MCF 10A (cell line): ENCODE data around the gene MYMX. TPM values are rescaled to one million over a fixed set of nuclear protein-coding genes. Genes with fewer than 3 reads are reported as not detected.
A peak's percentile ranks its signal among the peaks of the same experiment; 100 is the strongest.

Source experiments
- BruUV-seq: library from RNA; stranded (reverse); fragments of 400-500 nt; replicated peaks from 2 replicates; lab custom pipeline; 2021; lab: Mats Ljungman, UMichigan
- CTCF ChIA-PET: fragments of 300-600 bp; sonication (Branson Sonifier 250); formaldehyde crosslinking; extraction: SDS; loops from one replicate; lab custom pipeline; 2021; ENCODE audit warnings: antibody characterized with exemption, inconsistent platforms; lab: Yijun Ruan, JAX
- POLR2A ChIA-PET: fragments of 300-600, 350-650 bp; sonication (Branson Sonifier 250); formaldehyde crosslinking; extraction: SDS; loops from one replicate; lab custom pipeline; 2020; ENCODE audit warnings: antibody characterized with exemption, inconsistent platforms; lab: Yijun Ruan, JAX
- DNase-seq: peaks from one replicate; pipeline ENCODE4 v3.0.0-alpha.2; 2018; ENCODE audit not compliant: unreplicated experiment
- H3K27ac Mint-ChIP-seq: one replicate; pipeline ENCODE4 v1.8.0; 2022; ENCODE audit warnings: mild to moderate bottlenecking, low read depth, mixed read lengths; ENCODE audit not compliant: unreplicated experiment
- H3K27me3 Mint-ChIP-seq: one replicate; pipeline ENCODE4 v1.8.0; 2022; ENCODE audit warnings: mixed read lengths; ENCODE audit not compliant: insufficient read depth, unreplicated experiment
- H3K36me3 Mint-ChIP-seq: one replicate; pipeline ENCODE4 v1.8.0; 2022; ENCODE audit warnings: mild to moderate bottlenecking, moderate library complexity, mixed read lengths; ENCODE audit not compliant: insufficient read depth, unreplicated experiment
- H3K4me1 Mint-ChIP-seq: one replicate; pipeline ENCODE4 v1.8.0; 2022; ENCODE audit warnings: mixed read lengths; ENCODE audit not compliant: insufficient read depth, unreplicated experiment
- H3K4me3 Mint-ChIP-seq: one replicate; pipeline ENCODE4 v1.8.0; 2022; ENCODE audit warnings: mild to moderate bottlenecking, moderate library complexity, mixed read lengths; ENCODE audit not compliant: unreplicated experiment
- H3K9me3 Mint-ChIP-seq: one replicate; pipeline ENCODE4 v1.8.0; 2022; ENCODE audit warnings: mixed read lengths; ENCODE audit not compliant: unreplicated experiment
- intact Hi-C: fragments of 100-400 bp; cut with micrococcal nuclease; formaldehyde crosslinking; loops from 2 replicates; pipeline ENCODE4 v1.14.1; 2022
- total RNA-seq: library from RNA; stranded (reverse); gene quantifications from 2 replicates; pipeline ENCODE4 v1.2.3, GENCODE V29; 2022
- TF ChIP-seq, protein P1 (sequence below): fragments of 200-600 bp; IDR thresholded peaks from one replicate; pipeline ENCODE4 v1.8.0; 2022; ENCODE audit warnings: antibody characterized with exemption, mild to moderate bottlenecking; ENCODE audit not compliant: unreplicated experiment

Gene MYMX
- total RNA-seq, 1 experiment from 2014 or later, result not detected

DNA sequence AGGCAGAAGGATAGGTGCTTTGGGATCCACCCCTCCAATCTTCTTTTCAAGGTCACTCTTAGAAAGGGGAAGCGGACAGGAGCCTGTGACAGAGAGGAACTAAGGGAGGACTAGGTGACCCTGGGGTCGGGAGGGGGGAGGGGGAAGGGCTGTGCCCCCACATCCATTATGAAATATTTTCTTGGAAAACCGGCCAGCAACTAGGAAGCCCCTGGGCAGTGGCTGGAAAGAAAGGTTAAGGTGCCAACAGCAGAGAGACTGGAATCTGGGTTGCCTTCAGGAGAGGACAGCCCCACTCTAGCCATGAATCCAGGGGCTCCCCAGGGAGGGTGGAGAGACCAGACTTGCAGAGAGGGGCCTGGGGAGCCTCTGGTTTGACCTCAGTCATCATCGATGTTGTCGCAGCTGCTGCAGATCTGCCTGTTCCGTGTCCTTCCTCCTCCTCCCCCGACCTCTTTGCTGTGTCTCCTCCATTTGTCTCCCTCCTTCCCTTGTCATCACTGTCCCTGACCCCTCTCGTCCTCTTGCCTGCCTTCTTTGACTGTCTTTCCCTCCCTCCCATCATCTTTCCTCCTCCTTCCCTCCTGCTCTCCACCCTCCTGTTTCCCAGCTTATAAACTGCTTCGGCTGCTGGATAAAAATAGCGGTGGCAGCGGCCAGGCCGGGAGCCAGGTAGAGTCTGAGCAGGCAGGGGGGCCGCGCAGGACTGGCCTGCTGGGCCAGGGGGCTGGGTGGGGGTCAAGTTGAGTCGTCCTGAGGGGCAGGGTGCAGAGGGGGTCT is 9.8 kb downstream of the MYMX start:
- peak overlapping the region; percentile 35 for H3K27ac Mint-ChIP-seq
- POLR2A ChIA-PET, result interaction anchor here (1.0 to 1.5 kb wide), 2 partner anchors 18 to 30 kb away, joined by 4 read pairs; no protein-coding TSS in a partner anchor
- no peaks in the 10 kb centered on the region for H3K9me3 Mint-ChIP-seq
- H3K36me3 Mint-ChIP-seq, result no peaks in the 10 kb centered on the region
- no peaks in the 10 kb centered on the region for H3K27me3 Mint-ChIP-seq
- H3K4me3 Mint-ChIP-seq, result no peak overlapping the region
- CTCF ChIA-PET, result interaction anchor here (0.6 to 6.0 kb wide), 8 partner anchors 9 to 59 kb away, joined by 3 to 52 read pairs (median 8); partner anchors contain the start of gene SLC35B2
- DNase-seq, result no peak
- no TSS peak for BruUV-seq
- intact Hi-C loops, result no loop called here
- TF ChIP-seq, protein P1, sequence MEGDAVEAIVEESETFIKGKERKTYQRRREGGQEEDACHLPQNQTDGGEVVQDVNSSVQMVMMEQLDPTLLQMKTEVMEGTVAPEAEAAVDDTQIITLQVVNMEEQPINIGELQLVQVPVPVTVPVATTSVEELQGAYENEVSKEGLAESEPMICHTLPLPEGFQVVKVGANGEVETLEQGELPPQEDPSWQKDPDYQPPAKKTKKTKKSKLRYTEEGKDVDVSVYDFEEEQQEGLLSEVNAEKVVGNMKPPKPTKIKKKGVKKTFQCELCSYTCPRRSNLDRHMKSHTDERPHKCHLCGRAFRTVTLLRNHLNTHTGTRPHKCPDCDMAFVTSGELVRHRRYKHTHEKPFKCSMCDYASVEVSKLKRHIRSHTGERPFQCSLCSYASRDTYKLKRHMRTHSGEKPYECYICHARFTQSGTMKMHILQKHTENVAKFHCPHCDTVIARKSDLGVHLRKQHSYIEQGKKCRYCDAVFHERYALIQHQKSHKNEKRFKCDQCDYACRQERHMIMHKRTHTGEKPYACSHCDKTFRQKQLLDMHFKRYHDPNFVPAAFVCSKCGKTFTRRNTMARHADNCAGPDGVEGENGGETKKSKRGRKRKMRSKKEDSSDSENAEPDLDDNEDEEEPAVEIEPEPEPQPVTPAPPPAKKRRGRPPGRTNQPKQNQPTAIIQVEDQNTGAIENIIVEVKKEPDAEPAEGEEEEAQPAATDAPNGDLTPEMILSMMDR, result no peak
- peaks cover 48% of the 10 kb centered on the region for H3K4me1 Mint-ChIP-seq

DNA sequence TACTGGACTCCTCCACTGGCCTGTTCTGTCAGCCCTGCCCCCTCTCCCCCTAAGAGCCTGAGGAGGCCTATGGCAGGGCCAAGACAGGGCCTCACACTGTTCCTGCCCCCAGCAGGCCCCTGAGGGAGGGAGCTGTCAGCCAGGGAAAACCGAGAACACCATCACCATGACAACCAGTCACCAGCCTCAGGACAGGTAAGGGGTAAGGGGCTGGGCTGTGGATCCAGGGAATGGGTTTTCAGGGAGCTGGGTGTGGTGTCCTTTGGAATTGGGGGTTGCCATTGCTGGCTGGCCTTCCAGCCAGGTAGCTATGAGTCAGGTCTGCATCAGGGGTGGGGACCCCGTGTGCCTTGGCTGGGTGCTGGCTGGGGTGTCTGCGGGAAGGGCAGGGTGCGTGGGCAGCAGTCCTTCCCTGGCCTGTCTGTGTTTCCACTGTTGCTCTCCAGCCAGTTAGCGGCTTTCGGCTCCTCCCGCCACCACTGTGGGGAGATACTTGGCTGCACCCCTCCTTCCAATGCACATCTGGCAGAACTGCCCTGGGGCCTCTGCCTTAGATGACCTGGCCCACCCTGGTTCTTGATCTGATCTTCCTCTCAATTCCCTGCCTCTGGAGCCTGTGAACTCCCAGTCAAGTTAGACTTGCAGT is 10.5 kb downstream of the MYMX start:
- no peak overlapping the region for H3K4me3 Mint-ChIP-seq
- POLR2A ChIA-PET, result interaction anchor here (0.6 to 1.5 kb wide), 3 partner anchors 18 to 41 kb away, joined by 3 to 4 read pairs (median 4); no protein-coding TSS in a partner anchor

DNA sequence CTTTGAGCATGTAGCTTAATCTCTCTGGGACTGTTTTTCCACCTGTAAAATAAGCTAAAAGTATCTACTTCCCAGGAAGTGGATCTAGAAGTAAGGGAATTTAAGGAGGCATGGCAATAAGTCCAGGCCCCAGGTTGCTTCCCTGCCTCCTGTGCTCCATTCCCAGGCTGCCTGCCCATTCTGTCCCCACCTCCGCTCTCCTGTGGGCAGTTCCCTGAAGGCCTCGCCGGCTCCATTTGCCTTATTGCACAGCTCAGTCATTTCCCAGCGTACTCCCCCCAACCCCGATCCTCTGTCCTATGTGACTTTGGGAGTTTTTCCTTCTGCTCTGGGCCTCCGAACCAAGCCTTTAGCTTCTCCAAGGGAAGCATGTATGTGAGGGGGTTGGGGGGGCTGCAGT is 11.3 kb downstream of the MYMX start:
- Mint-ChIP-seq H3K4me1 (peaks cover 37% of the 10 kb centered on the region), H3K27ac (no peak overlapping the region), H3K36me3 (no peaks in the 10 kb centered on the region), H3K9me3 (no peaks in the 10 kb centered on the region), H3K27me3 (no peaks in the 10 kb centered on the region), H3K4me3 (no peak overlapping the region)
- CTCF ChIA-PET, result interaction anchor here (0.6 to 1.6 kb wide), 7 partner anchors 8 to 150 kb away, joined by 3 to 9 read pairs (median 4); partner anchors contain the start of gene SLC35B2
- BruUV-seq, result no TSS peak
- TF ChIP-seq, protein P1, result no peak
- POLR2A ChIA-PET, result interaction anchor here (0.6 to 1.5 kb wide), 2 partner anchors 17 to 42 kb away, joined by 3 to 4 read pairs; no protein-coding TSS in a partner anchor
- intact Hi-C loops, result no loop called here
- no peak for DNase-seq

More for the DNA sequence above, 10.5 kb downstream of the MYMX start:
- H3K4me1 Mint-ChIP-seq, result peaks cover 42% of the 10 kb centered on the region
- TF ChIP-seq, protein P1, result no peak
- H3K27ac Mint-ChIP-seq, result peak overlapping the region; percentile 35
- CTCF ChIA-PET, result interaction anchor here (0.5 to 2.6 kb wide), 10 partner anchors 8 to 249 kb away, joined by 3 to 9 read pairs (median 3); partner anchors contain the start of gene SLC35B2
- H3K36me3 Mint-ChIP-seq, result no peaks in the 10 kb centered on the region
- BruUV-seq, result no TSS peak
- no peaks in the 10 kb centered on the region for H3K27me3 Mint-ChIP-seq
- intact Hi-C loops, result no loop called here
- H3K9me3 Mint-ChIP-seq, result no peaks in the 10 kb centered on the region
- DNase-seq, result no peak

DNA sequence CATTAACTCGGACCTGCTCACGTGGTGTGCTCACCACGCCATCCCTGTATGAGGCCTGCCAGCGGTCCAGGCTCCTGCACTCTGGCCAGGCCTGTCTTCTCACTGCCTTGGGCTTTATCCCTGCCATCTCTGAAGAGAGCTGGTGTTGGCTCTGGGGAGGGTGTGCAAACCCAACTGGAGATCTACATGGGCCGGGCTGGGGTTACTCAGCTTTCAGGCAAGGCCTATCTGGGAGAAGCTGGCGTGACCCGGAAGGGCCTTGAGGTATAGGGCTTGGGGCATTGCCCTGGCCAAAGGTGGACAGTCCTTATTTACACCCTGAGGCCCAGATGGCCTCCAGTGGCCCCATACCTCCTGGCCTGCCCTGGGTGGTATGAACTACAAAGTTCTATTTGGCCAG is 11.7 kb downstream of the MYMX start:
- BruUV-seq, result no TSS peak
- Mint-ChIP-seq H3K27me3 (no peaks in the 10 kb centered on the region), H3K4me3 (no peak overlapping the region), H3K27ac (no peak overlapping the region), H3K9me3 (no peaks in the 10 kb centered on the region), H3K4me1 (peaks cover 35% of the 10 kb centered on the region), H3K36me3 (no peaks in the 10 kb centered on the region)
- POLR2A ChIA-PET, result no interaction called here
- intact Hi-C loops, result no loop called here
- CTCF ChIA-PET, result interaction anchor here (0.6 to 1.6 kb wide), 6 partner anchors 9 to 149 kb away, joined by 3 to 7 read pairs (median 4); partner anchors contain the start of gene SLC35B2
- TF ChIP-seq, protein P1, result no peak
- DNase-seq, result no peak
